Stimulated activated naive CD4-positive, alpha-beta T cell (primary cell): ENCODE data around the gene MTX3.
A peak's percentile ranks its signal among the peaks of the same experiment; 100 is the strongest.

Experiments
- DNase-seq, 6 experiments: peaks; one replicate each; lab custom pipeline; 2025; lab: John Stamatoyannopoulos, UW

MTX3 gene

DNA sequence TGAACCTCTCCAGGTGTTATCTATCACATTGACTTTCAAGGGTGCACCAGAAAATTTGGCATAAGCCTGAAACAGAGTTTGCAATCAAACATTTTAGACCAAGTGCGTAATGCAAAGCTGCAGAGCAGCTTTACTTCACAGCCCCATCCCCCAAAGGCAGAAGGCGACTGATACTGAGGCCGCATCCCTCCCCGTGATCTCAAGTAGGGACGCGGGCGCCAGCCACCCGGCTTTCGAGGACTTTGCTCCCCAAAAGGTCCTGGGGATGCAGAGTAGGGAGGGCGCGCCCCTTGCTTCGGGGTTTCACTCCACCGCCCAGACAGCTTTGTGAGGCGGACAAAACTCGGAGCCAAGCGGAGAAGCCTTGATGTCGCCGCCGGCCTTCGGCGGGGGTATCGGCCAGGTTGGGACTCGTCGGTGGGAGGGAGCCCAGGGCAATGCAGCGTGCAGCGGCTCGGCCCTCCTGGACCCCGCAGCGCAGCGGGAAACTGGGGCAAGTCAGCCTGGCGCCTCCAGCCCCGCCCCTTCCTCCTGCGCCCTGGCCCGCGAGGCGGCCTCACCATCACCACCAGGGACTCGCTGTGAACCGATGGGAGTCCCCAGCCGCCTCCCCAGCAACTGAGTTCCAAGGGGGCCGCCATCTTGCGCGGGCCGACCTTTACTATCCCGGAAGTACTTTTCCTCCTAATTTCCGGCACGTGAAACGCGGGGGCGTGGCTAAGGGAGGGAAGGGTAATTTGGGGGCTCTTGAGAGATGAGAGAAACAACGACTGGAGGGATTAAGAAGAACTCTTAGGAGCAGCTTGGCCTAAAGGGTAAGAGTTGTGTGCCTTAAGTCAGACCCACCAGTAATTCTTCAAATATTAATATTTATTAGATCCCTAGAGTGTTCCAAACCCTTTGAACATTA, at the start of gene MTX3:
MTX3 (minus strand) TSS at position 665 of the 910 bp plus-strand sequence; CDS start at position 641, 24 bp downstream.
- DNase-seq: peak; percentile 74 to 83 (median 79)

GRCh38 chr5:80039650-80040049, 48.6 kb upstream of the MTX3 start:
- no peak for DNase-seq

DNA sequence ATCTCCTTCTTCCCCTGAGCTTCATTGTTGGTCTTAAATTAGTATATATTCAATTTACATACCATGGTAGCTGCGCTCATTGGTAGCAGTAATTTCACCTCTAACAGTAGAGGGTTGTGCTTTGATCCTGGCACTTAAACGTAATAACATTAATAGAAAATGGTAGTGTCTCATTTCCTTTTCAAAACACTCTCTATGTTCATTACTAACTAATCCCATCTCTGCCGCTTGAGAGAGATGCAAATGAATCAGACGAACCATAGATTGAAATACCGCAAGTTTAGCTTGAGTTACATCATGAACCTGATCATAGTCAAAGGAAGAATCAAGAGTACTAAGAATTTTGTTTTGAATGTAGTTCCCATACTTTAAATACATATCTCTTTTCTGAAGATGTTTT, 46.3 kb upstream of the MTX3 start:
- no peak for DNase-seq

- no peak for DNase-seq
These were observed 45.6 kb upstream of the MTX3 start for GRCh38 chr5:80036615-80037014.

DNA sequence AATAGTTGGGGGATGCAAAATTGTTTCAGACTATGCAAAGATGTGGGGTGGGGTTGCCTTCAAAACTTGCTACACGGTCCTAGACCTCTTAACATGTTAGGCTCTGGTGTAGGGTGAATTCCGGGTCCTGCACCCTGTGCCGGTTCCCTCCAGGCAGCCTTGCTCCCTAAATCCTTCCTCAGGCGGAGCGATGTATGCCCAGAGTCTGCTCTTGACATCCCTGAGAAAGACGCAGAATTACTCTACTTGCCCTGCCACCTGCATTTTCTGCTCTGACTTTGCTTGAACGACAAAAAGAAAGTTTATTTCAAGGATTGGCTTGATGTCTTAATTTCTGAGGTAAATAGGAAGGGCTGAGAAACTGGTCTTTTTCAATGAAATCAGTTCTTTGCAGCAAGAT, 44.8 kb upstream of the MTX3 start:
- no peak for DNase-seq

DNA sequence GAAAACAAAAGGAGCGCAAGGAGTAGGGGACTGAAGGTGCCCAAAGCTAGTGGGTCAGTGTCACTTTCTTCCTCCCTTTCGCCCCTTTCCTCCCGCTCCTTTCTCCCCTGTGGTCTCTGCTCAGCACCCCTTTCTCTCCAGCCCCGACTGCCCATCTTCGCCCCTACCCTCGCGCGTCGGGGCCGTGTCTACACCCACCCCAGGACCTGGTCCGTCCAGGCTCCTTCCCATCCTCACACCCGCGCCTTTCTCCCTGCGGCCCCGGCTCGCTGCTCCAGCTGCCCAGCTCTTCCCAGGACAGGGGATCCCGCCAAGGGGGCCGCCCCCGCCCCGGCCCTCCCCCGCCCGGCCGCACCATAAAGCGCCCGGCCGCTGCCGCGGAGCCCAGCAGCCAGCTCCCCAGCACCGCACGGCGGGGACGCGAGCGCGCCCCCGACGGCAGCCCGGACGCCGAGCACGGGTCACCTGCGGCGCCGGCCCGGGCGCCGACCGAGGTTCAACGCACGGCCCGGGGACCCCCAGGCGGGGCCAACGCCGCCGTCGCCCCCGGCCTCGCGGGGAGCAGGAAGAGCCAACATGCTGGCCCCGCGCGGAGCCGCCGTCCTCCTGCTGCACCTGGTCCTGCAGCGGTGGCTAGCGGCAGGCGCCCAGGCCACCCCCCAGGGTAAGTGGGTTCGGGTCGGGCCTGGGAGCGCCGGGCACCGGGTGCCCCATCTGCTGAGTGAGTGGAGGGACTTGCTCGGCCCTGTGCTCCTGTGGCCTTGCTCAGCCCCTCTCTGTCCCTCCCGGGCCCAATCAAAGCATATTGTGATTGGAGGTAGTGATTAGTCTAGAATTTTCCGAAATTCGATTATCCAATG, 44.1 kb upstream of the MTX3 start, which contains the start of gene THBS4:
THBS4 (plus strand) TSS at position 387 of the 860 bp plus-strand sequence; CDS start at position 577, 190 bp downstream.
- no peak for DNase-seq

DNA sequence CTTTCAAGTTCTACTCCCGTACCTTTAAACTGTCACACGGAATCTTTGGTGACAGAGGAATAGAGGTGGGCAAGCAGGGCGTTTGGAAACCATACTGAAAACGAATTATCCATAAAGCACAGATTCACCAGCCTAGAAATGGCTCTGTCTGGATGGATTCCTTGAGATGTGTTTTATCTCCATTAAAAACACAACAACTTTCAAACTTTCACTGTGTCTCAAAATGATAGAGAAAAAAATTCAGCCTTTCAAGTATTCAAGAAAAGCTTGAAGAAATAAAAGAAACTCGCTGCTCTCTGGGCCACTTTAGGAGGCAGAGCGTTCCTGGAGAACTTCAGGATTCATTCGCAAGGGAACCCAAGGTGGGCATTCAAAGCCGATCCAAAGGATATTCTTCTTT, 43.5 kb upstream of the MTX3 start:
- no peak for DNase-seq

GRCh38 chr5:80033513-80033912, 42.5 kb upstream of the MTX3 start:
- no peak for DNase-seq

DNA sequence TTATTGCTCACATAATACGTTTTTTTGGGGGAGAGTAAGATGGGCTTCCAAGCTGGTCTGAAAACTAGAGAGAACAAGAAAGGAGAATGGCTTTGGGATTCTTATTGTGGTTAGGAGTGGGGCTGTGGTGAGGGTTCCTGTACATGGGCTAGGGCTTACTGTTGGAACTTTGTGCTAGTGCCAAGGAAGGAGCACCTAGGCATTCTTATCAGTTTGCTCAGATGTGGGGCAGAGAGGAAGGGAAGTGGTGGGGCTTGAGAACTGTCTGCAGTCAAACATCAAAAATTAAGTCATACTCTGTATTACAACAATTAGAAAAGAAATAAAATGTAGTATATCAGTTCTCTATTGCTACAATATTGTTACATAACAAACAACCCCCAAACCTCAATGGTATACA, 40.0 kb upstream of the MTX3 start:
- DNase-seq: no peak

- no peak for DNase-seq
These were observed 35.8 kb upstream of the MTX3 start for GRCh38 chr5:80026841-80027240.

DNA sequence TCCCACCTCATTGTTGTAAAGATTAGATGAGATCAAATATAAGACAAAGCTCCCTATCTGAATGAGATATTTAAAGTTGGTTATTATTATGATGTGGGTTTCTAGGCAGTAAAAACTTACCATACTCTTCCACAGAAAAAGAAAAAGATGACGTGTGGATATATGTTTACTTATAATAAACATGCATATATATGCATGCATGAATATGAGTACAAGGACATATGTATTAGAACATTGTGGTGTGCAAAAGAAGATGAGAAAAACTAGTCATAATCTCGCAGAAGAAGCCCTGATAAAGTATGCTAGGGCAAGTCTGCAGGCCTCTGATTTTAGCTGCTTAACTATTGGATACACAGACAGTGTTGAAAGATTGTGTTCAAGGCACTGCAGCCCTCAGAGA, 34.0 kb upstream of the MTX3 start:
- no peak for DNase-seq

DNA sequence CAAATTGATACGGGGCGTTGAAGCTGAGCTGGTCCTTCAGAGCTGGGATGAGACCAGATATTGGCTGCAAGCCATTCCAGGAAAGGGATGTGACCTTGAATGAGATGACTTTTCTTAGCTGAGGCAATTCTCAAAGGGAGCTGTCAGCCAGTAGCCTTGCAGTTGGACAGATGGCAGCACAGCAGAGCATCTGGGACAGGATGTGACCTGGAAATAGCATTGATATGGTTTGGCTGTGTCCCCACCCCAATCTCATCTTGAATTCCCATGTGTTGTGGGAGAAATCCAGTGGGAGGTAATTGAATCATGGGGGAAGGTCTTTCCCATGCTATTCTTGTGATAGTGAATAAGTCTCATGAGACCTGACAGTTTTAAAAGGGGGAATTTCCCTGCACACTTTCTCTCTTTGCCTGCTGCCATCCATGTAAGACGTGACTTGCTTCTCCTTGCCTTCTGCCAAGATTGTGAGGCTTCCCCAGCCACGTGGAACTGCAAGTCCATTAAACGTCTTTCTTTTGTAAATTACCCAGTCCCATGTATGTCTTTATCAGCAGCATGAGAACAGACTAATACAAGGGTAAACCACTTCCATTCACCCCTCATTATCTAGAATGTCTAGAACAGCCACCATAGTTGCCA, 19.8 kb upstream of the MTX3 start:
- DNase-seq: no peak

- no peak for DNase-seq
These were observed 18.1 kb upstream of the MTX3 start for GRCh38 chr5:80008995-80009765.

- DNase-seq: no peak
These were observed 11.6 kb upstream of the MTX3 start for GRCh38 chr5:80002677-80003076.

GRCh38 chr5:79999722-80000121, 8.7 kb upstream of the MTX3 start:
- no peak for DNase-seq

DNA sequence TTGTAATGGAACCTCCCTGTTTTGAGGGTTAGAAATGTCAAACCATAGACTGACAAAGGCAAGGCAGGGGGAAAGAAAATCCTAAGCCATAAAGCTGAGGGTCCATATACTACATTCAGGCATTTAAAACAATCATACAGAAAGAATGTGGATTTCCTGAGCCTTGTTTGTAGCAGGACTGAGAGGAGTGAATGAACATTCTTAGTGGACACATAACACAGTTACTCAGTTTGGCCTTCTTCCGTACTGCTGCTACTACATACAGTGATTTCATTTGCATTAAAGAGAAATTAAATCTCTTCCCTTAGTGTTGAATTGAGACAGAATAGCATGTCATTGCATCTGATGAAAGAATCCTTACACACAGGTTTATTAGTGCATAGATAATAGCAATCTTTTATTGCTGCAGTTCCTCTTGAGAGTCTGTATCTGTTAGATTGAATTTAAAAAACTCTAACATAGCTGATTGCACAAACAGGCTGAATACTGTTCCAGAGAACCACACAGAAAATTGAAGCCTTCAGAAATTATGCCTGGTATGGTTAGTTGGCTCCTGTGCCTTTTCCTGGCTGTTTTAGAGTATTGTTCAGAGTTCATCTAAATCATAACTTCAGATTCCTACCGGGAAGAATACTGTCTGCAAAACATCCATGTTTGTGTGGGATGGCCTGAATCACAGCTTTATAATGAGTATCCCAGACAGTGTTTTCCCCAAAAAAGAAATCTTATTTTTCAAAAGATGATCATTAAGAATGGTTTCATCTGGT, 2.0 kb upstream of the MTX3 start:
- DNase-seq: no peak

DNA sequence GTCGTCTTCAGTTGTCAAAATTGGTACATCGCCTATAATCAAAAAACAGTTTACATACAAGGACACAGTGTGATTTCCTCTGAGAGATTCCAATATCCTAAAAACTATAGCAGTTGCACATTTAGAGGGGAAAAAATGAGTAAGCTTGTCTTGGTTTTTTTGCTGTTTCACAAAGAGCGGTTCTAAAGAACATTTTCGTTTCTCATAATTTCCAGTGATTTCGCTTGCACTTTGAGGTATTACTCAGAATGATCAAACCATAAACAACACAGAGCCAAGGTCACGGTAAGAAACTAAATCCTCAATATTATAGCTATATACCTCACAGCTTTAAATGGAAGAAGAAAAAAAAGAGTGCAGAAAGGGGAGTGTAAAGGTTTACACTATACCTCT, 861 bp downstream of the MTX3 start:
- DNase-seq: peak in 2 of 6 experiments; percentile 19 to 49

DNA sequence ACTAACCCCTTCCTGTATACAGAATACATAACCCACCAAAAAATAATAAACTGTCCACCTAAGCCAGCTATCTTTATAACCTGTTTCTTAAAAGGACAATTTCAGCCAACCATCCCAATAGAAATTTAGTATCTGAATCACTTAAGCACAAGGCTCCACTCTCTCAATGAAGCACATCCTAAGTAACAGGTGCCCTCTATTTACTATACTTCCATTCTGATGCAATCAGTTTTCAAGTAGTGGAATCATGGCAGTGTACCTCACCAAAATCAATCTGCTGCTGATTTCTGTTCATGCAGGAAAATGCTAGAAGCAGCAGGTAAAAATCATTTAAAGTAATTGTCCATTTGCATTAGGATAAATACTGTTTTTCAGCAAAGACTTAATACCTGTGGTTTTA, 4.8 kb downstream of the MTX3 start:
- no peak for DNase-seq

GRCh38 chr5:79985288-79985687, 5.8 kb downstream of the MTX3 start:
- DNase-seq: no peak

DNA sequence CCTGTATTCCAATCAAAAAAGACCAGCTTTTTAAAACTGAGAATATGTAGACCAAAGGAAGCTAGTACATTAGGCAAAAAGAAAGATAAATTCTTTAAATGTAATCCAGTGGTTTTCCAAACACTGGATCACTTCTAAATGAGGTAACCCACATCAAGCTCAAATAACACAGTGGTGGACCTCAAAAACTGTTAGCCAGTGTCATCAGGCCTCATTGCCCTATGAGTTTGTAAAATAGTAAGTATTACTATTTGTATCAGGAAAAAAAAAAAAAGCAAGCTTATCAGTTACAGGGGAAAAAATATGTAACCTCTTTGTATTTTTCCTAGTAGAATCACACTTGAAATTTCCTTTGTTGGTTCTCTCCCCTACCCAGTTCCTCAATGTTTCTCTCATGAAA, 6.7 kb downstream of the MTX3 start:
- DNase-seq: no peak

DNA sequence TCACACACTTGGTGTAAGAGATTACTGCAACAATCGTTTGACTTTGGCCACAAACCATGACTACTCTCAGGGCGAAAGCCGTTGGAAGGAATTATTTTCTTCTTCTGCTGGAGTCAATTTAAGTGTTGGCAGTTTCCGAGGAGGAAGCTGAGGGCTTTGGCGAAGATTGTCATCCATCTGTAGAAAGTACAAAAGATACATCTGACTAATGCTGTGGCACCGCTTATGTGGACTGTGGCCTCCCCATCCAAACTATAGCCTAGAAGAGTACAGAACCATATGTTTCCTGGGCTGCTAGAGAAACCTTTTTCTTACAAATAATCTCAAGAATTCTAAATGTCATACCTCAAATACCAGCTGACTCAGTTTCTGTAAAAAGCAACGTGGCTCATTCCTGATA, 7.4 kb downstream of the MTX3 start:
- no peak for DNase-seq
